Endothelial cell of umbilical vein (primary cell): Measurements from ENCODE around the gene JPH3. TPM values are rescaled to one million over a fixed set of nuclear protein-coding genes. Genes with fewer than 3 reads are reported as not detected.

ENCODE experiments used
- BruUV-seq: library from RNA; stranded (reverse); fragments of 400-500 nt; replicated peaks from 2 replicates; lab custom pipeline; 2021; lab: Mats Ljungman, UMichigan
- CTCF ChIA-PET: fragments of 300-600, 350-600 bp; sonication (Branson Sonifier 250); formaldehyde crosslinking; loops from one replicate; lab custom pipeline; 2021; ENCODE audit warnings: antibody characterized with exemption, inconsistent platforms; lab: Charles Lee
- POLR2A ChIA-PET: fragments of 300-600, 350-600 bp; sonication (Branson Sonifier 250); formaldehyde crosslinking; loops from one replicate; lab custom pipeline; 2021; ENCODE audit warnings: antibody characterized with exemption, inconsistent platforms; lab: Charles Lee
- DNase-seq: peaks from one replicate; pipeline ENCODE4 v3.0.0-alpha.2; 2011; ENCODE audit warnings: low read depth, low spot score
- FAIRE-seq: peaks from 2 replicates; lab custom pipeline; 2011; peaks lifted over from hg19 to GRCh38; lab: Jason Lieb, UNC
- H2AFZ ChIP-seq: 2 replicates; pipeline ENCODE4 v1.6.0; 2012; ENCODE audit warnings: low read depth, low read length, control low read depth, inconsistent platforms
- H3K27ac ChIP-seq: 2 replicates; pipeline ENCODE4 v1.5.1; 2011; ENCODE audit warnings: low read depth, mild to moderate bottlenecking, control low read depth, low read length, moderate library complexity; ENCODE audit not compliant: insufficient read depth
- H3K27me3 ChIP-seq, 2 experiments: 2 replicates each; pipeline versions ENCODE4 v1.6.0 to v1.6.1; 2011; ENCODE audit warnings: low read length in 2 of 2, mixed read lengths in 1 of 2; ENCODE audit not compliant: control insufficient read depth in 2 of 2, insufficient read depth in 2 of 2
- H3K36me3 ChIP-seq, 2 experiments: 2 replicates in 1 of 2; 3 replicates in 1 of 2; pipeline ENCODE4 v1.5.1; 2011; ENCODE audit warnings: low read length in 2 of 2, mild to moderate bottlenecking in 1 of 2, moderate library complexity in 1 of 2; ENCODE audit not compliant: control insufficient read depth in 2 of 2, insufficient read depth in 2 of 2; ENCODE audit errors: extremely low read depth in 1 of 2
- H3K4me1 ChIP-seq: 3 replicates; pipeline ENCODE4 v1.5.1; 2011; ENCODE audit warnings: mild to moderate bottlenecking, low read length; ENCODE audit not compliant: control insufficient read depth, insufficient read depth; ENCODE audit errors: extremely low read depth
- H3K4me2 ChIP-seq: 2 replicates; pipeline ENCODE4 v1.6.1; 2011; ENCODE audit warnings: low read length, control low read depth, mixed read lengths; ENCODE audit not compliant: insufficient read depth
- H3K4me3 ChIP-seq, 3 experiments: fragments of 200-600 bp in 1 of 3; sonication (generic), shearing (Covaris generic) in 1 of 3; replicated peaks in 1 of 3; 2 replicates each; pipeline ENCODE4 v1.5.1; 2011 to 2016; ENCODE audit warnings: control low read depth in 3 of 3, low read length in 3 of 3, mild to moderate bottlenecking in 2 of 3, inconsistent platforms in 1 of 3, low read depth in 1 of 3, moderate library complexity in 1 of 3; ENCODE audit not compliant: insufficient read depth in 1 of 3
- H3K79me2 ChIP-seq: 2 replicates; pipeline ENCODE4 v1.6.0; 2012; ENCODE audit warnings: low read length, inconsistent platforms; ENCODE audit not compliant: control insufficient read depth, insufficient read depth
- H3K9ac ChIP-seq: replicated peaks from 2 replicates; pipeline ENCODE3; 2011; ENCODE audit warnings: low read length, control low read depth; ENCODE audit not compliant: insufficient read depth; ENCODE audit errors: extremely low read depth
- H3K9me1 ChIP-seq: replicated peaks from 3 replicates; pipeline ENCODE4 v1.6.0; 2011; ENCODE audit warnings: mild to moderate bottlenecking, low read length; ENCODE audit not compliant: control insufficient read depth, insufficient read depth; ENCODE audit errors: extremely low read depth
- H3K9me3 ChIP-seq: replicated peaks from 2 replicates; pipeline ENCODE4 v1.5.1; 2012; ENCODE audit warnings: low read length, inconsistent platforms; ENCODE audit not compliant: control insufficient read depth, insufficient read depth
- H4K20me1 ChIP-seq: replicated peaks from 2 replicates; pipeline ENCODE3; 2011; ENCODE audit warnings: mild to moderate bottlenecking, low read length; ENCODE audit not compliant: control insufficient read depth, insufficient read depth; ENCODE audit errors: extremely low read depth
- EZH2 ChIP-seq: IDR thresholded peaks from 2 replicates; pipeline ENCODE4 v1.6.1; 2012; ENCODE audit warnings: borderline replicate concordance, low read depth, mild to moderate bottlenecking, moderate library complexity, low read length, inconsistent platforms; ENCODE audit not compliant: severe bottlenecking
- FOS ChIP-seq: IDR thresholded peaks from 2 replicates; pipeline ENCODE4 v1.6.1; 2011; ENCODE audit warnings: mild to moderate bottlenecking, low read length, moderate library complexity, borderline replicate concordance; ENCODE audit not compliant: insufficient read depth
- GATA2 ChIP-seq: IDR thresholded peaks from 2 replicates; pipeline ENCODE4 v1.7.0; 2011; ENCODE audit warnings: low read depth, mild to moderate bottlenecking, moderate library complexity, mixed read lengths, low read length; ENCODE audit not compliant: insufficient read length, insufficient read depth
- JUN ChIP-seq: IDR thresholded peaks from 2 replicates; pipeline ENCODE4 v1.6.1; 2011; ENCODE audit warnings: borderline replicate concordance, low read depth; ENCODE audit not compliant: insufficient read length, insufficient read depth
- MYC ChIP-seq: IDR thresholded peaks from one replicate; pipeline ENCODE4 v1.6.1; 2011; ENCODE audit warnings: mild to moderate bottlenecking, low read depth, low read length
- POLR2A ChIP-seq: IDR thresholded peaks from 2 replicates; pipeline ENCODE4 v1.6.1; 2012; ENCODE audit warnings: low read depth, mild to moderate bottlenecking, control low read depth, low read length
- POLR2AphosphoS5 ChIP-seq: IDR thresholded peaks from 2 replicates; pipeline ENCODE4 v1.6.1; 2012; ENCODE audit warnings: low read depth, mild to moderate bottlenecking, control low read depth, low read length, moderate library complexity; ENCODE audit not compliant: insufficient read depth
- dilution Hi-C: fragments of 300-500 bp; cut with MboI; formaldehyde crosslinking; loops from one replicate; pipeline ENCODE4 v1.15.0; 2019; ENCODE audit warnings: low sequenced_read_pairs; ENCODE audit not compliant: extremely low pct_ligation_motif_present
- intact Hi-C: fragments of 100-400 bp; cut with micrococcal nuclease; formaldehyde crosslinking; loops from one replicate; pipeline ENCODE4 v1.10.0; 2022
- polyA plus RNA-seq, 4 experiments: library from polyadenylated mRNA; depleted of rRNA in 3 of 4; stranded (reverse) in 3 of 4; unstranded in 1 of 4; fragments of >200 nt; gene quantifications; 2 replicates each; pipeline versions ENCODE4 v1.2.1 to v1.2.3, GENCODE V29; 2011 to 2012; ENCODE audit warnings: missing spikeins in 1 of 4
- total RNA-seq: library from RNA; stranded (reverse); gene quantifications from 2 replicates; pipeline ENCODE4 v1.2.3, GENCODE V29; 2021
- TF ChIP-seq, protein P1 (sequence below), 2 donors: IDR thresholded peaks; 1 replicate in 1 of 2; 2 replicates in 1 of 2; pipeline ENCODE4 v1.5.1; 2011; ENCODE audit warnings: low read length in 2 of 2, mild to moderate bottlenecking in 2 of 2, moderate library complexity in 2 of 2, control low read depth in 1 of 2, inconsistent platforms in 1 of 2, low read depth in 1 of 2; ENCODE audit not compliant: insufficient read depth in 1 of 2; ENCODE audit errors: extremely low read depth in 1 of 2
- TF ChIP-seq, protein P2 (sequence below): IDR thresholded peaks from 2 replicates; pipeline ENCODE4 v1.6.1; 2011; ENCODE audit not compliant: insufficient read depth, insufficient read length

The JPH3 gene
- total and polyA plus RNA-seq, 2 donors (not counting 3 experiments of a cell fraction or from before 2014, with no cell fraction given): 0.22 to 0.30 TPM

DNA sequence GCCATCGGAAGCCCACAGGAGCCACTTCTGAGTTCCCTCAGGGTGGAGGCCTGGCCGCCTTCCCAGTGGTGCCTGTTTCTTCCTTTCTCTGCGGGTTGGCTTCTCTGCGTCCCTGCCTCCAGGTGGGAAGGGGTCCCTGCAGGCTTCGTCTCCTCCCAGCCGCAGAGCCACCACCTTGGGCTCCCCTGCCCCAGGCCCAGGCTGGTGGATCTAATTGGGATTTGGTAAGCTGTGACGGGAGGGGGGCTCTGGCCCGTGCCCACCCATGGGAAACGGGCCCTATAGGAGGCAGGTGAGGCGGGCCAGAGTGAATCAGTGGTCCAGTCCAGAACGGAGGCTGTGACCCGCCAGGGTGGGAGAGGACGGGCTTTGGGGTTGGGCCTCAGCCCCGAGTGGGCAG, 32.1 kb downstream of the JPH3 start:
- no peak for FAIRE-seq
- no TSS peak for BruUV-seq
- no peak overlapping the region for H2AFZ ChIP-seq
- no peaks in the 10 kb centered on the region for H3K36me3 ChIP-seq
- H3K4me2 ChIP-seq: no peak overlapping the region
- no peaks in the 10 kb centered on the region for H3K9me1 ChIP-seq
- H3K27me3 ChIP-seq: peaks cover 2% of the 10 kb centered on the region in 2 experiments
- ChIA-PET CTCF (interaction anchor here (0.9 to 4.9 kb wide), 5 partner anchors 9 to 237 kb away, joined by 3 to 145 read pairs (median 25); no protein-coding TSS in a partner anchor), POLR2A (no interaction called here)
- TF ChIP-seq GATA2 (no peak), FOS (no peak), EZH2 (no peak), MYC (no peak), POLR2AphosphoS5 (no peak), POLR2A (no peak), JUN (no peak)
- TF ChIP-seq, protein P1, sequence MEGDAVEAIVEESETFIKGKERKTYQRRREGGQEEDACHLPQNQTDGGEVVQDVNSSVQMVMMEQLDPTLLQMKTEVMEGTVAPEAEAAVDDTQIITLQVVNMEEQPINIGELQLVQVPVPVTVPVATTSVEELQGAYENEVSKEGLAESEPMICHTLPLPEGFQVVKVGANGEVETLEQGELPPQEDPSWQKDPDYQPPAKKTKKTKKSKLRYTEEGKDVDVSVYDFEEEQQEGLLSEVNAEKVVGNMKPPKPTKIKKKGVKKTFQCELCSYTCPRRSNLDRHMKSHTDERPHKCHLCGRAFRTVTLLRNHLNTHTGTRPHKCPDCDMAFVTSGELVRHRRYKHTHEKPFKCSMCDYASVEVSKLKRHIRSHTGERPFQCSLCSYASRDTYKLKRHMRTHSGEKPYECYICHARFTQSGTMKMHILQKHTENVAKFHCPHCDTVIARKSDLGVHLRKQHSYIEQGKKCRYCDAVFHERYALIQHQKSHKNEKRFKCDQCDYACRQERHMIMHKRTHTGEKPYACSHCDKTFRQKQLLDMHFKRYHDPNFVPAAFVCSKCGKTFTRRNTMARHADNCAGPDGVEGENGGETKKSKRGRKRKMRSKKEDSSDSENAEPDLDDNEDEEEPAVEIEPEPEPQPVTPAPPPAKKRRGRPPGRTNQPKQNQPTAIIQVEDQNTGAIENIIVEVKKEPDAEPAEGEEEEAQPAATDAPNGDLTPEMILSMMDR (IDR thresholded peaks at IDR 0.05; ENCODE audit: extremely low read depth in 1 of 2, insufficient read depth in 1 of 2, low read depth in 1 of 2, low read length in 2 of 2): no peak
- TF ChIP-seq, protein P2, sequence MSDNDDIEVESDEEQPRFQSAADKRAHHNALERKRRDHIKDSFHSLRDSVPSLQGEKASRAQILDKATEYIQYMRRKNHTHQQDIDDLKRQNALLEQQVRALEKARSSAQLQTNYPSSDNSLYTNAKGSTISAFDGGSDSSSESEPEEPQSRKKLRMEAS: no peak
- intact Hi-C loops (no loop called here), dilution Hi-C loops (no loop called here)
- no peaks in the 10 kb centered on the region for H4K20me1 ChIP-seq
- no peaks in the 10 kb centered on the region for H3K79me2 ChIP-seq
- no peak overlapping the region for H3K9ac ChIP-seq
- DNase-seq: no peak
- no peaks in the 10 kb centered on the region for H3K9me3 ChIP-seq
- H3K27ac ChIP-seq: no peak overlapping the region
- no peak overlapping the region for H3K4me3 ChIP-seq
- H3K4me1 ChIP-seq: no peaks in the 10 kb centered on the region
